Panc1 (cell line): ENCODE measurements around the gene SPACA6. TPM values are rescaled to one million over a fixed set of nuclear protein-coding genes. Genes with fewer than 3 reads are reported as not detected.
"Not testable (repeated sequence)": the region's sequence is repeated elsewhere in the genome, so short reads cannot be mapped to it uniquely, and the experiment has no call there.

Experiments
- ATAC-seq: fragments of 200-7000 bp; cut with Tn5 transposase; 2 replicates; pipeline ENCODE4 v1.9.1; 2020; ENCODE audit warnings: mild to moderate bottlenecking, moderate library complexity
- BruUV-seq: library from RNA; stranded (reverse); fragments of 400-500 nt; replicated peaks from 2 replicates; lab custom pipeline; 2021; lab: Mats Ljungman, UMichigan
- CTCF ChIA-PET: fragments of 300-600 bp; sonication (Branson Sonifier 250); formaldehyde crosslinking; loops from one replicate; lab custom pipeline; 2022; ENCODE audit warnings: antibody characterized with exemption; lab: Charles Lee
- POLR2A ChIA-PET: fragments of 300-600 bp; sonication (Branson Sonifier 250); formaldehyde crosslinking; loops from one replicate; lab custom pipeline; 2022; ENCODE audit warnings: antibody characterized with exemption; lab: Charles Lee
- DNase-seq: peaks from one replicate; pipeline ENCODE4 v3.0.0-alpha.2; 2010; ENCODE audit warnings: low read depth, low spot score
- H3K27ac ChIP-seq: 2 replicates; pipeline ENCODE4 v1.5.1; 2011; ENCODE audit warnings: mild to moderate bottlenecking, low read length, inconsistent platforms
- H3K27me3 ChIP-seq: fragments of 200-500 bp; sonication (Bioruptor generic); 2 replicates; pipeline ENCODE4 v1.6.0; 2014; ENCODE audit warnings: low read length, inconsistent platforms; ENCODE audit not compliant: control insufficient read depth, insufficient read depth
- H3K36me3 ChIP-seq: fragments of 200-500 bp; sonication (Bioruptor generic); 2 replicates; pipeline ENCODE4 v1.5.1; 2014; ENCODE audit warnings: inconsistent platforms, mild to moderate bottlenecking, low read length, moderate library complexity; ENCODE audit not compliant: control insufficient read depth, insufficient read depth
- H3K4me1 ChIP-seq: 2 replicates; pipeline ENCODE4 v1.5.1; 2011; ENCODE audit warnings: inconsistent platforms, mild to moderate bottlenecking, low read length, moderate library complexity; ENCODE audit not compliant: control insufficient read depth, insufficient read depth
- H3K4me3 ChIP-seq, 2 experiments: 2 replicates each; pipeline ENCODE4 v1.5.1; 2011 to 2012; ENCODE audit warnings: low read depth in 2 of 2, low read length in 2 of 2, mild to moderate bottlenecking in 2 of 2, inconsistent platforms in 1 of 2, moderate library complexity in 1 of 2
- H3K9me3 ChIP-seq: fragments of 200-500 bp; sonication (Bioruptor generic); 2 replicates; pipeline ENCODE4 v1.5.1; 2014; ENCODE audit warnings: low read depth, mild to moderate bottlenecking, inconsistent platforms, low read length, moderate library complexity; ENCODE audit not compliant: control insufficient read depth, insufficient read depth
- POLR2AphosphoS5 ChIP-seq: IDR thresholded peaks from 2 replicates; pipeline ENCODE4 v1.6.1; 2012; ENCODE audit warnings: mild to moderate bottlenecking, low read depth, low read length, moderate library complexity
- SIN3A ChIP-seq: IDR thresholded peaks from 2 replicates; pipeline ENCODE4 v1.6.1; 2012; ENCODE audit warnings: low read depth, mild to moderate bottlenecking, low read length, moderate library complexity, borderline replicate concordance; ENCODE audit not compliant: insufficient read depth
- TCF7L2 ChIP-seq: IDR thresholded peaks from 2 replicates; pipeline ENCODE4 v1.6.1; 2011; ENCODE audit warnings: mild to moderate bottlenecking, low read depth, low read length, inconsistent platforms
- in situ Hi-C: cut with HindIII; loops from 2 replicates; pipeline ENCODE4 v1.10.0; 2016; ENCODE audit warnings: low sequenced_read_pairs, low pct_unique_long_range_greater_than_20kb
- intact Hi-C: fragments of 100-400 bp; cut with micrococcal nuclease; formaldehyde crosslinking; loops from one replicate; pipeline ENCODE4 v1.10.0; 2022; ENCODE audit not compliant: unreplicated experiment
- total RNA-seq: library from RNA; stranded (reverse); gene quantifications from one replicate; pipeline ENCODE4 v1.2.1, GENCODE V29; 2021; ENCODE audit not compliant: unreplicated experiment
- TF ChIP-seq, protein P1 (sequence below): fragments of 450-650 bp; IDR thresholded peaks from 2 replicates; pipeline ENCODE4 v1.5.1; 2017; ENCODE audit warnings: mild to moderate bottlenecking
- TF ChIP-seq, protein P2 (sequence below), 2 experiments: IDR thresholded peaks; 2 replicates each; pipeline ENCODE4 v1.6.1; 2011 to 2012; ENCODE audit warnings: low read depth in 2 of 2, control low read depth in 1 of 2, low read length in 1 of 2, mild to moderate bottlenecking in 1 of 2, moderate library complexity in 1 of 2; ENCODE audit not compliant: insufficient read depth in 1 of 2

Gene SPACA6
- total RNA-seq, 1 experiment from 2014 or later: 14.3 TPM

DNA sequence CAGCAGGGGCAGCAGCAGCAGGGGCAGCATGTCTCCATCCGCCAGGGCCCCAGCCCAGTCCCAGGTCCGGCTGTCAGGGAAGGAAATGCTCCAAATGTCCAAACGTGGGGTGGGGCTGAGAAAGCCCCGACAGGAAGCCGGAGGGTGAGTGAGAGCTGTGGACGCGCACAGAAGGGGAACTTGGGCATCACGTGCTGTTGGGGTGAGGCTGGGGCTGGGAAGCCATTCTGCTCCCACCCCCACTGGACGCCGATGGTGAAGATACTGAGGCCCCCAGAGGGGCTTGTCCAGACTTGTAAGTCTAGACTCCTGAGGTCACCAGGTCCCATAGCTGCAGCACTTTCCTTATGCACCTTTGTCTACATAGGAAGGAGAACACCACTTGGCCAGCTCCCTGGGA lies 46.4 kb upstream of the SPACA6 start, which contains the start of gene SIGLEC14:
Gene SIGLEC14, minus strand, starts transcription at position 96 of the 400 bp plus-strand sequence. Its CDS starts 66 bp downstream, at position 30.
- BruUV-seq, CTCF ChIA-PET, POLR2A ChIA-PET, H3K27me3 ChIP-seq, ATAC-seq, H3K36me3 ChIP-seq, H3K4me1 ChIP-seq, intact Hi-C loops, H3K4me3 ChIP-seq, DNase-seq, H3K9me3 ChIP-seq, in situ Hi-C loops, H3K27ac ChIP-seq: not testable (repeated sequence)

DNA sequence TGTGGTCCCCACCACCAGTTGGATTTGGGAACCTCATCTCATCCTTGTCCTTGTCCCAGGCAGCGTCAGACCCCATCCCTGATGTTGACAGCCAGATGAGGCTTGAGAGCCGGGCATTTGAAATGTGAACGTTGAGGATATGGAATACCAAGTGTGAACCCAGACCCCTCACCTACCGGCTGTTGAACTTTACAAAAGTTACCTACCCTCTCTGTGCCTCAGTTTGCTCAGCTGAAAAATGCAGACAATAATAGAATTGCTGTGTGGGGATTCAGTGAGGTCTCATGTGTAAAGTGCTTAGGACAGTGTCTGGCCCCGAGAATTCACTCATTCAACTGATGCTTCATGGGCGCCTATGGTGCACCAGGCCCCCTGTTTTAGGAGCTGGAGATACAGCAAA lies 45.8 kb upstream of the SPACA6 start:
- BruUV-seq: no TSS peak
- POLR2A ChIA-PET: no interaction called here
- no peak for DNase-seq
- H3K36me3 ChIP-seq: no peaks in the 10 kb centered on the region
- ATAC-seq: no peak
- peaks cover 4% of the 10 kb centered on the region for H3K27me3 ChIP-seq
- no peaks in the 10 kb centered on the region for H3K9me3 ChIP-seq
- H3K4me3 ChIP-seq: no peak overlapping the region
- TF ChIP-seq, protein P1, sequence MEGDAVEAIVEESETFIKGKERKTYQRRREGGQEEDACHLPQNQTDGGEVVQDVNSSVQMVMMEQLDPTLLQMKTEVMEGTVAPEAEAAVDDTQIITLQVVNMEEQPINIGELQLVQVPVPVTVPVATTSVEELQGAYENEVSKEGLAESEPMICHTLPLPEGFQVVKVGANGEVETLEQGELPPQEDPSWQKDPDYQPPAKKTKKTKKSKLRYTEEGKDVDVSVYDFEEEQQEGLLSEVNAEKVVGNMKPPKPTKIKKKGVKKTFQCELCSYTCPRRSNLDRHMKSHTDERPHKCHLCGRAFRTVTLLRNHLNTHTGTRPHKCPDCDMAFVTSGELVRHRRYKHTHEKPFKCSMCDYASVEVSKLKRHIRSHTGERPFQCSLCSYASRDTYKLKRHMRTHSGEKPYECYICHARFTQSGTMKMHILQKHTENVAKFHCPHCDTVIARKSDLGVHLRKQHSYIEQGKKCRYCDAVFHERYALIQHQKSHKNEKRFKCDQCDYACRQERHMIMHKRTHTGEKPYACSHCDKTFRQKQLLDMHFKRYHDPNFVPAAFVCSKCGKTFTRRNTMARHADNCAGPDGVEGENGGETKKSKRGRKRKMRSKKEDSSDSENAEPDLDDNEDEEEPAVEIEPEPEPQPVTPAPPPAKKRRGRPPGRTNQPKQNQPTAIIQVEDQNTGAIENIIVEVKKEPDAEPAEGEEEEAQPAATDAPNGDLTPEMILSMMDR: no peak
- no peak for TF ChIP-seq POLR2AphosphoS5
- TF ChIP-seq SIN3A: no peak
- TF ChIP-seq, protein P2, sequence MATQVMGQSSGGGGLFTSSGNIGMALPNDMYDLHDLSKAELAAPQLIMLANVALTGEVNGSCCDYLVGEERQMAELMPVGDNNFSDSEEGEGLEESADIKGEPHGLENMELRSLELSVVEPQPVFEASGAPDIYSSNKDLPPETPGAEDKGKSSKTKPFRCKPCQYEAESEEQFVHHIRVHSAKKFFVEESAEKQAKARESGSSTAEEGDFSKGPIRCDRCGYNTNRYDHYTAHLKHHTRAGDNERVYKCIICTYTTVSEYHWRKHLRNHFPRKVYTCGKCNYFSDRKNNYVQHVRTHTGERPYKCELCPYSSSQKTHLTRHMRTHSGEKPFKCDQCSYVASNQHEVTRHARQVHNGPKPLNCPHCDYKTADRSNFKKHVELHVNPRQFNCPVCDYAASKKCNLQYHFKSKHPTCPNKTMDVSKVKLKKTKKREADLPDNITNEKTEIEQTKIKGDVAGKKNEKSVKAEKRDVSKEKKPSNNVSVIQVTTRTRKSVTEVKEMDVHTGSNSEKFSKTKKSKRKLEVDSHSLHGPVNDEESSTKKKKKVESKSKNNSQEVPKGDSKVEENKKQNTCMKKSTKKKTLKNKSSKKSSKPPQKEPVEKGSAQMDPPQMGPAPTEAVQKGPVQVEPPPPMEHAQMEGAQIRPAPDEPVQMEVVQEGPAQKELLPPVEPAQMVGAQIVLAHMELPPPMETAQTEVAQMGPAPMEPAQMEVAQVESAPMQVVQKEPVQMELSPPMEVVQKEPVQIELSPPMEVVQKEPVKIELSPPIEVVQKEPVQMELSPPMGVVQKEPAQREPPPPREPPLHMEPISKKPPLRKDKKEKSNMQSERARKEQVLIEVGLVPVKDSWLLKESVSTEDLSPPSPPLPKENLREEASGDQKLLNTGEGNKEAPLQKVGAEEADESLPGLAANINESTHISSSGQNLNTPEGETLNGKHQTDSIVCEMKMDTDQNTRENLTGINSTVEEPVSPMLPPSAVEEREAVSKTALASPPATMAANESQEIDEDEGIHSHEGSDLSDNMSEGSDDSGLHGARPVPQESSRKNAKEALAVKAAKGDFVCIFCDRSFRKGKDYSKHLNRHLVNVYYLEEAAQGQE (IDR thresholded peaks at IDR 0.05; ENCODE audit: insufficient read depth in 1 of 2, low read depth in 2 of 2, low read length in 1 of 2): no peak
- TF ChIP-seq TCF7L2: no peak
- no peaks in the 10 kb centered on the region for H3K4me1 ChIP-seq
- CTCF ChIA-PET: no interaction called here
- intact Hi-C loops: no loop called here
- no peak overlapping the region for H3K27ac ChIP-seq
- in situ Hi-C loops: no loop called here

DNA sequence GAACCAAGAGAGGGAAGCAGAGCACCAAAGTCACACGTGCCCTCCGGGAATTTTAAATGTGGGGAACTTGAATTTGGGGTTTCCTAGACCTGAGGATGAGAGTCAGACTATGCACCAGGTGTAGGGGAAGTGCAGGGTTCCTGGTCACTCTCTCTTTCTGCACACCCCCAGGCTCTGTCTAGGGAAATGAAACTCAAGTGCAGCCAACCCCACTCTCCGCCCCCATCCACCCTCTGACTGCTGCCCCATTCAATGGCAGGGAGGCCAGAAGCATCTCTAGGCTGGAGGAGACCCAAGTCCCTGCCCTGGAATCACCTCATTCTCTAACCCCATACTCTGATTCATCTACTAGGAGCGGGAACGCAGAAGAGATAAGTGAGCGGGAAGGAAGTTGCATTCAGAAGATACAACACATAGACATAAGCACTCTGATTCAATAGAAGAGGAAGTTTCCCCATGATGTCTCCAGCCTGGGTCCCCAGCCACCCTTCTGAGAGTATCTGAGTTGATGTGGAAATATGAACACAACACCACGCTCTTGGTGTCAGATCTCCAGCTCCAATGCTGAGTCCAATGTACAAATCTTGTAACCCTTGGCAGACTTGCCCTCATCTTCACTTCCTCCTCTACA lies 41.8 kb upstream of the SPACA6 start:
- in situ Hi-C loops: no loop called here
- Histone ChIP-seq H3K9me3 (no peaks in the 10 kb centered on the region), H3K27ac (no peak overlapping the region), H3K27me3 (peaks cover 4% of the 10 kb centered on the region), H3K36me3 (no peaks in the 10 kb centered on the region), H3K4me1 (no peaks in the 10 kb centered on the region), H3K4me3 (no peak overlapping the region)
- POLR2A ChIA-PET: no interaction called here
- ATAC-seq (no peak), DNase-seq (no peak)
- intact Hi-C loops: loop anchor here (10.0 kb wide), 1 partner anchor 317 kb away; no protein-coding TSS in a partner anchor
- CTCF ChIA-PET: no interaction called here
- TF ChIP-seq, protein P2 (IDR thresholded peaks at IDR 0.05; ENCODE audit: insufficient read depth in 1 of 2, low read depth in 2 of 2, low read length in 1 of 2): no peak
- TF ChIP-seq POLR2AphosphoS5 (no peak), TCF7L2 (no peak), SIN3A (no peak)
- TF ChIP-seq, protein P1: no peak
- BruUV-seq: no TSS peak
